ENCODE results near the gene THUMPD2.

The THUMPD2 gene

GRCh38 chr2:39723497-39723896 lies 55.6 kb downstream of the THUMPD2 start:
- no peak for TF ChIP-seq CTCF (conservative IDR thresholded peaks at IDR 0.05; ENCODE audit: control insufficient read depth, insufficient read depth, low read depth, low read length)
- no peak overlapping the region for H3K4me3 ChIP-seq (ENCODE audit: control insufficient read depth, low read depth, low read length)
- no peak for DNase-seq (ENCODE audit: low read depth)

- no peak for DNase-seq (ENCODE audit: low read depth)
These were observed 58.1 kb downstream of the THUMPD2 start for GRCh38 chr2:39720970-39721369.

GRCh38 chr2:39719317-39719716 lies 59.7 kb downstream of the THUMPD2 start:
- no peak overlapping the region for H3K4me3 ChIP-seq (ENCODE audit: control insufficient read depth, low read depth, low read length)
- DNase-seq (ENCODE audit: low read depth): no peak
- TF ChIP-seq CTCF (conservative IDR thresholded peaks at IDR 0.05; ENCODE audit: control insufficient read depth, insufficient read depth, low read depth, low read length): no peak

More at GRCh38 chr2:39720970-39721369, 58.1 kb downstream of the THUMPD2 start:
- TF ChIP-seq CTCF (conservative IDR thresholded peaks at IDR 0.05; ENCODE audit: control insufficient read depth, insufficient read depth, low read depth, low read length): no peak
- no peak overlapping the region for H3K4me3 ChIP-seq (ENCODE audit: control insufficient read depth, low read depth, low read length)

- TF ChIP-seq CTCF (conservative IDR thresholded peaks at IDR 0.05; ENCODE audit: control insufficient read depth, insufficient read depth, low read depth, low read length): no peak
- no peak for DNase-seq (ENCODE audit: low read depth)
- no peak overlapping the region for H3K4me3 ChIP-seq (ENCODE audit: control insufficient read depth, low read depth, low read length)
These were observed 60.6 kb downstream of the THUMPD2 start for GRCh38 chr2:39718483-39718882.

- DNase-seq (ENCODE audit: low read depth): no peak
- no peak overlapping the region for H3K4me3 ChIP-seq (ENCODE audit: control insufficient read depth, low read depth, low read length)
- TF ChIP-seq CTCF (conservative IDR thresholded peaks at IDR 0.05; ENCODE audit: control insufficient read depth, insufficient read depth, low read depth, low read length): no peak
These were observed 62.0 kb downstream of the THUMPD2 start for GRCh38 chr2:39717067-39717466.

GRCh38 chr2:39715822-39716221 lies 63.2 kb downstream of the THUMPD2 start:
- no peak overlapping the region for H3K4me3 ChIP-seq (ENCODE audit: control insufficient read depth, low read depth, low read length)
- no peak for DNase-seq (ENCODE audit: low read depth)
- TF ChIP-seq CTCF (conservative IDR thresholded peaks at IDR 0.05; ENCODE audit: control insufficient read depth, insufficient read depth, low read depth, low read length): no peak

- no peak for DNase-seq (ENCODE audit: low read depth)
- H3K4me3 ChIP-seq (ENCODE audit: control insufficient read depth, low read depth, low read length): no peak overlapping the region
- TF ChIP-seq CTCF (conservative IDR thresholded peaks at IDR 0.05; ENCODE audit: control insufficient read depth, insufficient read depth, low read depth, low read length): no peak
These were observed 64.0 kb downstream of the THUMPD2 start for GRCh38 chr2:39715095-39715494.

Measured in fibroblast of mammary gland (primary cell).